ENCODE measurements around the gene FRAS1.

GRCh38 chr4:78040431-78040830 lies 16.7 kb upstream of the FRAS1 start:
- TF ChIP-seq, protein P1, sequence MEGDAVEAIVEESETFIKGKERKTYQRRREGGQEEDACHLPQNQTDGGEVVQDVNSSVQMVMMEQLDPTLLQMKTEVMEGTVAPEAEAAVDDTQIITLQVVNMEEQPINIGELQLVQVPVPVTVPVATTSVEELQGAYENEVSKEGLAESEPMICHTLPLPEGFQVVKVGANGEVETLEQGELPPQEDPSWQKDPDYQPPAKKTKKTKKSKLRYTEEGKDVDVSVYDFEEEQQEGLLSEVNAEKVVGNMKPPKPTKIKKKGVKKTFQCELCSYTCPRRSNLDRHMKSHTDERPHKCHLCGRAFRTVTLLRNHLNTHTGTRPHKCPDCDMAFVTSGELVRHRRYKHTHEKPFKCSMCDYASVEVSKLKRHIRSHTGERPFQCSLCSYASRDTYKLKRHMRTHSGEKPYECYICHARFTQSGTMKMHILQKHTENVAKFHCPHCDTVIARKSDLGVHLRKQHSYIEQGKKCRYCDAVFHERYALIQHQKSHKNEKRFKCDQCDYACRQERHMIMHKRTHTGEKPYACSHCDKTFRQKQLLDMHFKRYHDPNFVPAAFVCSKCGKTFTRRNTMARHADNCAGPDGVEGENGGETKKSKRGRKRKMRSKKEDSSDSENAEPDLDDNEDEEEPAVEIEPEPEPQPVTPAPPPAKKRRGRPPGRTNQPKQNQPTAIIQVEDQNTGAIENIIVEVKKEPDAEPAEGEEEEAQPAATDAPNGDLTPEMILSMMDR (conservative IDR thresholded peaks at IDR 0.05; ENCODE audit: low read depth, low read length): no peak
- no peak for TF ChIP-seq EZH2phosphoT487 (IDR thresholded peaks at IDR 0.05; ENCODE audit: borderline replicate concordance, low read length)

All from PC-3 (cell line).